Chondrocyte (in vitro differentiated cells): ENCODE data around the gene ASPA. TPM values are rescaled to one million over a fixed set of nuclear protein-coding genes. Genes with fewer than 3 reads are reported as not detected.

ENCODE experiments used
- DNase-seq: peaks from one replicate; pipeline ENCODE4 v3.0.0; 2021; ENCODE audit warnings: mixed read lengths, low spot score
- H3K27ac Mint-ChIP-seq: one replicate; pipeline ENCODE4 v1.8.0; 2021; ENCODE audit warnings: mild to moderate bottlenecking, moderate library complexity, mixed read lengths; ENCODE audit not compliant: unreplicated experiment
- H3K27me3 Mint-ChIP-seq: 2 replicates; pipeline ENCODE4 v1.8.0; 2021; ENCODE audit warnings: low read depth, mixed read lengths
- H3K36me3 Mint-ChIP-seq: 2 replicates; pipeline ENCODE4 v1.8.0; 2021; ENCODE audit warnings: low read depth, mixed read lengths
- H3K4me1 Mint-ChIP-seq: 2 replicates; pipeline ENCODE4 v1.8.0; 2021; ENCODE audit warnings: low read depth, mild to moderate bottlenecking, mixed read lengths
- H3K4me3 Mint-ChIP-seq: one replicate; pipeline ENCODE4 v1.8.0; 2021; ENCODE audit warnings: mild to moderate bottlenecking, moderate library complexity, mixed read lengths; ENCODE audit not compliant: unreplicated experiment
- H3K9me3 Mint-ChIP-seq: 2 replicates; pipeline ENCODE4 v1.8.0; 2021; ENCODE audit warnings: low read depth, mixed read lengths
- total RNA-seq: library from RNA; stranded (reverse); gene quantifications from 3 replicates; pipeline ENCODE4 v1.2.1, GENCODE V29; 2021
- TF ChIP-seq, protein P1 (sequence below): fragments of 200-600 bp; sonication (generic); IDR thresholded peaks from 2 replicates; pipeline ENCODE4 v1.5.0; 2021; ENCODE audit warnings: antibody characterized with exemption, mild to moderate bottlenecking, moderate library complexity

ASPA gene
- total RNA-seq, 1 donor from 2014 or later: not detected

DNA sequence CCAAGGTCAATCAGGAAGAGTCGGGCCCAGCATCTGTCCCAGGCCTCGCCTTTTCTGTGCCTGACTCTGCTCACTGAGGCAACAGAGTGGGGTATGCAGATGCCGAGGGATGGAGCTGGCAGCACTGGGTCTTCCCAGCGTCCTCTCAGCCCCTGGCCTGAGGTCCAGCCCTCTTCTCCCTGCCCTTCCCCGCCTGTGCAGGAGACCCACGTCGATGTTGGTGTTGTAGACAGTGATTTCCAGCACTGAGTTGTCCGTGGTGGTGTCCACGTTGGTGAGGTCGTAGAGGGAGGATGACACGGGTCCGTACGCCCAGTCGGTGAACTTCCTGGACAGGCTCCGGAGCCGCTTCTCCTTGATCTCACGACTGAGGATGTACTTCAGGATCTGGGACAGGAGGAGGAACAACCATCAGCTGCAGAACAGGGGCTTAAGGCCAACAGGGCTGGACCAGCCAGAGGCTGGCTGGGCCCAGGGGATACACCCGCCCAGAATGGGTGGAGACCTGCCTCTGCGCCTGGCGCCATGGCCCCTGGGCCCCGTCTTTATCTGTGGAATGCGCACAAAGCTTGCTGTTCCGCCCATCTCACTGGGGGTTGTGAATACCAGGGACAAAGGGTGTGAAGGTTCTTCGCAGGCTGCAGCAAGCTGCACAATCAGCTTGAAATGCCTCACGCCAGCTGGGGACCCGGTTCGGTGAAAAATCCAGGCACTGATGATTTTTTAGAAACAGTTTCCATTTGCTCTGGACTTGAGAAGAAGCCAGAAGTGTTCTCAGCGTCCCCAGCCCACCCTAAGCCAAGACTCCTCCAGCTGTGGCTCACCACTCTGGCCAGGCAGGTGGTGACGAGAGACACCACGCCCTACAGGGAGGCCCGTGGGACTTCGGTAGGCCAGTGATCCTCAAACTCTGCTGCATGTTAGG lies 54.3 kb downstream of the ASPA start:
- H3K27ac Mint-ChIP-seq: no peak overlapping the region

DNA sequence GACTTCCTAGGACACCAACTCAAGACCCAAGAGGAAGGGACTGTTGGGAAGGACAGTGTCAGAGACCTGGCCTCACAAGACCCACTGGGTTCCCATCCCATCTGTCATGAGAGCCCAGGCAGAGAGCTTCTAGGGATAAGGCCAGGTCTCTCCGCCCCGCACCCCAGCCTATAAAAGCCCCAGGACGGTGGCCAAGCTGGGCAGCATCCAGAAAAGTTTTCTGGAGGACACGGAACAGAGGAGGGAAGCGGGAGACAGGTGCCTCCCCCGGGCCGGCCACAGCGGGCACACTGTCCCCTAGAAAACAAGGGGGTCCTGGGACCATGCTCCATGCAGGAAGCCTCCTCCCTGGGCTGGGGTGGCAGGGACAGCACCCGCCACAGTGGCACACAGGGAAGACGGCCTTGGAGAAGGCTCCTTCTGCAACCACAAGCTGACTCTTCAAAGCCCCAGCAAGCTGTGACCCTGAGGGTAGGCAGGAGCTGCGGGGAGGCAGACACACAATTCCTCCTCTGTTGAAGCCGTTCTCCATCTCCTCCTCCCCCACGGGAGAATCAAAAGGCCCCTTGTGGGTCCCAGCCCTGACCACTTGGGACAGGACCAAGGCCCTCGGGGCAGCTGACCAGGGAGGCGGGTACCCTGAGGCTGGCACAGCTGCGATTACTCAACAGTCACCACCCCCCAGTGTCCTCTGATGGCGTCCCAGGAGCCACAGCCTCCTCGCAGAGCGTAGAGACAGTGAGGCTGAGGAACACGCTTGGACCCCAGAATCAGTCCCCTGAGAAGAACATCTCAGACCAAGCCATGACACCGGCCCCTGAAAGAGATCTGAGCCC lies 55.7 kb downstream of the ASPA start:
- TF ChIP-seq, protein P1, sequence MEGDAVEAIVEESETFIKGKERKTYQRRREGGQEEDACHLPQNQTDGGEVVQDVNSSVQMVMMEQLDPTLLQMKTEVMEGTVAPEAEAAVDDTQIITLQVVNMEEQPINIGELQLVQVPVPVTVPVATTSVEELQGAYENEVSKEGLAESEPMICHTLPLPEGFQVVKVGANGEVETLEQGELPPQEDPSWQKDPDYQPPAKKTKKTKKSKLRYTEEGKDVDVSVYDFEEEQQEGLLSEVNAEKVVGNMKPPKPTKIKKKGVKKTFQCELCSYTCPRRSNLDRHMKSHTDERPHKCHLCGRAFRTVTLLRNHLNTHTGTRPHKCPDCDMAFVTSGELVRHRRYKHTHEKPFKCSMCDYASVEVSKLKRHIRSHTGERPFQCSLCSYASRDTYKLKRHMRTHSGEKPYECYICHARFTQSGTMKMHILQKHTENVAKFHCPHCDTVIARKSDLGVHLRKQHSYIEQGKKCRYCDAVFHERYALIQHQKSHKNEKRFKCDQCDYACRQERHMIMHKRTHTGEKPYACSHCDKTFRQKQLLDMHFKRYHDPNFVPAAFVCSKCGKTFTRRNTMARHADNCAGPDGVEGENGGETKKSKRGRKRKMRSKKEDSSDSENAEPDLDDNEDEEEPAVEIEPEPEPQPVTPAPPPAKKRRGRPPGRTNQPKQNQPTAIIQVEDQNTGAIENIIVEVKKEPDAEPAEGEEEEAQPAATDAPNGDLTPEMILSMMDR: no peak
- Mint-ChIP-seq H3K9me3 (no peaks in the 10 kb centered on the region), H3K4me1 (peaks cover 3% of the 10 kb centered on the region), H3K36me3 (no peaks in the 10 kb centered on the region), H3K4me3 (no peak overlapping the region), H3K27me3 (peaks cover 4% of the 10 kb centered on the region), H3K27ac (no peak overlapping the region)
- peak; percentile 62 for DNase-seq

More for the DNA sequence above, 54.3 kb downstream of the ASPA start:
- Mint-ChIP-seq H3K27me3 (peaks cover 2% of the 10 kb centered on the region), H3K4me1 (peaks cover 3% of the 10 kb centered on the region), H3K9me3 (no peaks in the 10 kb centered on the region), H3K4me3 (no peak overlapping the region), H3K36me3 (no peaks in the 10 kb centered on the region)
- TF ChIP-seq, protein P1: no peak
- peak; percentile 58 for DNase-seq

DNA sequence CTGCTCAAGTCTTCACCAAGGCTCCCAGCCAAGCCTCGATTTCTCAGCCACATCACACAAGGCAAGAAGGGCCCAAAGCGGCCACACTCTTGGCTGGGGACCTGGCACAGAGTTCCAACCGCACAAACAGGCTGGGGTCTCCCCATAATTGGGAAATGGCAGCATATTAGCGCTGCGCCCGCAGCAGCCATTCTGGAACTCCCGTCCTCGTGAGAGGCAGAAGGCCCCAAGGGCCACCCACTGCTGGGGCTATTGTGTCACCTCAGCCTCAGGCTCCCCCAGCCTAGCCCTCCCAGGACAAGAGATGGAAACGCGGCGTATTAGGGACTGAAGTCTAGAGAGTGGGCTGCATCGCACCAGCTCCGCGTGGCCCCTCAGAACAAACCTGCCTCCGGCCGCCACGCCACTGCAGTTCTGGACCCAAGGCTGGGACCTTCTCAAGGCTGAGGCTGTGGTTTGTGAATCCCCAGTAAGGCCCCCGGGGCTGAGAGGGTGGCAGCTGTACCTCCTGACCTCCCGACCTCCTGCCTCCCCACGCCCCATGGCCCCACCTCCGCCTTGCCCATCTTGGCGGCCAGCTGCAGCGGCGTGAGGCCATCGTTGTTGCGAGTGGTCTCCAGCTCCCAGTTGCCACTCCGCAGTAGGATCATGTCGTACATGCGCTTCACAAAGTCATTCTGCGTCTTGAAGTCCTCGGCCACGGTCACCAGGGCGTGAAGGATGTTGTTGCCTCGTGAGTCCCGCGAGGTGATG lies 56.5 kb downstream of the ASPA start:
- peaks cover 3% of the 10 kb centered on the region for H3K4me1 Mint-ChIP-seq
- TF ChIP-seq, protein P1: no peak
- H3K36me3 Mint-ChIP-seq: no peaks in the 10 kb centered on the region
- peaks cover 6% of the 10 kb centered on the region for H3K27me3 Mint-ChIP-seq
- peak; percentile 90 for DNase-seq
- no peaks in the 10 kb centered on the region for H3K9me3 Mint-ChIP-seq
- no peak overlapping the region for H3K4me3 Mint-ChIP-seq
- H3K27ac Mint-ChIP-seq: no peak overlapping the region

DNA sequence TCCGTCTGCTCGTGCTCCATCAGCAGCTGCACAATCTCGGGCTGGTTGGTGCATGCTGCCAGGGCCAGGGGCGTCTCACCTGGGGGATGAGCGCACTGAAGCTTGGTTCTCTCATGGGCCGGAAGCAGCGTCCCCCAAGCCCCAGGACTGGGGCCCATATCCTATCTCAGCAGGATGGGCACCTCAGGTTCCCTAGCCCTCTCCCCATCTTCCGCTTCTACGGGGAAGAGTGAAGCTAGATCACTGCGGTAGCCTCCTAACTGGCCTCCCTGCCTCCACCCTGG lies 57.0 kb downstream of the ASPA start:
- peaks cover 6% of the 10 kb centered on the region for H3K27me3 Mint-ChIP-seq
- no peak overlapping the region for H3K27ac Mint-ChIP-seq
- TF ChIP-seq, protein P1: no peak
- no peak overlapping the region for H3K4me3 Mint-ChIP-seq
- H3K4me1 Mint-ChIP-seq: peaks cover 3% of the 10 kb centered on the region
- H3K9me3 Mint-ChIP-seq: no peaks in the 10 kb centered on the region
- no peak for DNase-seq
- H3K36me3 Mint-ChIP-seq: no peaks in the 10 kb centered on the region

DNA sequence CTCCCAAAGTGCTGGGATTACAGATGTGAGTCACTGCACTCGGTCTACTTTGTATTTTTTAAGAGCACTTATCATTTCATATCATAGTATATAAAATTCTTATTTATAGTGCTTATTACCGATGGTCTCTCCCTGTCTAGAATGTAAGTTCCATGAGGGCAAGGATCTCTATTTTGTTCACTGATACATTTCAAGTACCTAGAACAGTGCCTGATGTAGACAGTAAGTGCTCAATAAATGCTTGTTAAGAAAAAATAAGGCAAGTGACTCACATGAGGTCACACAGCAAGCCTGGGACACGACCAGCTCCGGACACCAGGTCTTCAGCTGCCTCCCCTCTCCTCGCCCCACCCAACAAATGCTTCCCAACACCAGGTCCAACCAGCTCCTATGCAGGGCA lies 58.0 kb downstream of the ASPA start:
- Mint-ChIP-seq H3K27me3 (peaks cover 6% of the 10 kb centered on the region), H3K4me3 (no peak overlapping the region), H3K36me3 (no peaks in the 10 kb centered on the region), H3K9me3 (no peaks in the 10 kb centered on the region), H3K4me1 (peaks cover 2% of the 10 kb centered on the region), H3K27ac (no peak overlapping the region)
- TF ChIP-seq, protein P1: no peak
- peak; percentile 44 for DNase-seq
